Hair follicle dermal papilla cell (primary cell): ENCODE results near the gene CZIB. TPM values are rescaled to one million over a fixed set of nuclear protein-coding genes. Genes with fewer than 3 reads are reported as not detected.

ENCODE experiments used
- total RNA-seq: library from RNA; depleted of rRNA; stranded (reverse); fragments of >200 nt; gene quantifications from 2 replicates; pipeline ENCODE4 v1.2.3, GENCODE V29; 2012

Gene CZIB
- 38.3 and 45.2 TPM in 2 replicates for total RNA-seq

DNA sequence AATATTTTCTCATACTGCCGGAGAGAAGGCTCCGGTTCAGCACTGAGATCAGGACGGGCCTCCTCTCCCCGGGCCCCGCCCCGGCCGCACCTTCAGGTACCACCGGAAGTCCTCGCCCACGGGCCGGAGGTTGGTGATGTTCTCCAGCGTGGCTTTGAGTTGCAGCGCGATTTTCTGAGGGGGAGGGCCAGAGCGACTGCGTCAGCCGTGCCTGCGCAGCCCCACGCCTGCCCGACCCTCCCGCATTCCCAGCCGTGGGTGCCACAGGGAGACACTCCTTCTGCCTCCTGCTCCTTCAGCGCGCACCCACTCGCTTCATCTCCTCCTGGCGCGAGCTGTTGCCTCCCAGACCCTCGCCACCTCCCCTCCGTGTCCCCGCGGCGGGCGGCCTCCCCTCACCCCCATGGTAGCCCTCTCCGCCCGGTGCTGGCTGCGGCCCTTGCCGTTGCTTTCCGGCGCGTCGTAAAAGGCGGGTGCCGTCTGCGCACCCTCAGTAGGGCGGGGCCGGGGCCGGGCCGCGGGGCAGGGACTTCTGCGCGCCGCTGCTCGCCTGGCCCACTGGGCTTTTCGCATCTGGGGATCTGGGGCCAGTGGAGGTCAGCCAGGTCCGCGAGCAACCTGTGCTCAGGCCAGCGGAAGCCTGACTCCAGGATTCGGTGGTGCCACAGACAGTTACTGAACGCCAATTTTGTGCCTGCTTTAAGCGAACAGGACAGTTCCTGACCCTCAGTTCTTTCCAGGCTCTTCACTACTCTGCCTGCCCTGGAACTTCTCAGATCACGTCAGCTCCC is at the start of gene CZIB:
TSS of gene CZIB (minus strand) at position 464 of the 791 bp plus-strand sequence. CDS start at position 405, 59 bp downstream.

DNA sequence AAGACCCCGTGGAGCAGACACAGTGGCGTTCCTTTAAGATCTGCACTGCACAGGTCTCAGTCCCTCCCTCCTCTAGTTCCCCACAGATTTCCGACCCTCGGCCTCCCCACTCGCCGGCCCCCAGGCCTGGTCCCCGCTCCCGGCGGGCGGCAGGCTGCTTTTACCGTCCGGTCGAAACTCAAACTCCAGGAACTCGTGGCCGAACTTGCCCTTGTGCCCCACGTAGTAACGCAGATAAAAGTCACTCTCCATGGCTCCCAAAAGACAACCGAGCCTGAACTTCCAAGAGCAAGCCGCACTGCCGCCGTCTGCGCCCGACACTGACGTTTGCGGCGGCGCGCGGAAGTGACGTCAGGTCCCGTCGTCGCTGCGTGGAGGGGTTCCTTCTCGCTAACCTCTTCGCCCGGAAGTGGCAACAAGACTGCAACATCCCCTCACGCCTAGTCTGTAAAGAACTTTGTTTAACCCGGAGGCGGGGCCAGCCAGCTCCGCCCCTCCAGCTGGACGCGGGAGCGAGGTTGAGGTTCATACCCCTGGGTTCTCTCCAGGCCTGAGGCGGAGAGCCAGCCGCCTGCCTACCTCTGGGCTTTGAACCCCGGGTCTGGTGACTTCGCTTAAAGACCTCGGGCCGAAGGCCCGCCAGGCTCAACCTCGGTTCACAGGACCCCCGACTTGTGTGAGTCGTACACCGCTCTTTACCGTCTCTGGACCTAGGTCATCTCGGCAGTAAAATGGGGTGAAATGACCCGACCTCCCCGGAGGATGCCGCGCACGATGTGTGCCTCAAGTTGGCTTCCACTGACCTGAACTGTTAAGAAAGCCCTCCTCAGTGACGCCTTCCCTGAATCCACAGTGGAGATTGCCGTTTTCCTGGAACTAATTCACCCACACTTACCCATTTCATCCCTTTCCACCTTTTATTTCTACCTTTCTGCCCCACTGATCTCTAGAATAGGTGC is 18.0 kb upstream of the CZIB start, which contains the start of gene MAGOH:
TSS of gene MAGOH (minus strand) at position 322 of the 959 bp plus-strand sequence. CDS start at position 252, 70 bp downstream.

DNA sequence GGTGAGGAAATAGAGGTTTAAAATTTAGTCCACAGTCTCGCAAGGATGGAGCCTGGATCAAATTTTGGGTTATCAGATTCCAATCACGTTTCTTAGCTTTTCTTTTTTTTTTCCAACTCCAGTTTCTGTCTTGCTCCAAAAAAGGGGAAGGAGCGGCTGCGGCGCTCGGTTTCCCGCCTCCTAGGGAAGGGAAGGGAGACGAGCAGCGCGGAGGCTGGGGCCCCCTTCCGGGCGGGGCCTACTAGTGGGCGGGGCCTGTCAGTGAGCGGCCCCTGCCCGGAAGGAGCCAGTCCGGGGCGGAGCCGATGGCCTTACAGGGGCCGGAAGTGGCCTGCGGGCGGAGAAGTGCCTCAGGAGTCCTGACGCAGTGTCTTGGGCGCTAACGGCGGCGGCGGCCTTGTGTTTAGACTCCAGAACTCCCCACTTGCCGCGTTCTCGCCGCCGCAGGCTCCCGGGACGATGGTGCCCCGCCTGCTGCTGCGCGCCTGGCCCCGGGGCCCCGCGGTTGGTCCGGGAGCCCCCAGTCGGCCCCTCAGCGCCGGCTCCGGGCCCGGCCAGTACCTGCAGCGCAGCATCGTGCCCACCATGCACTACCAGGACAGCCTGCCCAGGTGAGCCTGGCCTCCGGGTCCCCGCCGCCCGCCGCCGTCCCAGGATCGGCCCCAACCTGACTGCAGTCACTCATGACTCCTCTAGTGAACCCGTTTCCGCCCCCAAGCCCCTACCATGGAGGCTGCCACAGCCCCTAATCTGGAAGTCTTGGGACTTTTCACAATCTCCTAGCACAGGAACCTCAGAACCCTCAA is 23.7 kb downstream of the CZIB start, which contains the start of gene CPT2:
TSS of gene CPT2 (plus strand) at position 340 of the 806 bp plus-strand sequence. CDS start at position 460, 120 bp downstream.

Other genes starting within 250 kb of the CZIB start
- 20.8 and 23.0 TPM in 2 replicates for gene PODN, start 158.4 kb downstream of the CZIB start, total RNA-seq
- gene SLC1A7, start 78.0 kb downstream of the CZIB start, total RNA-seq = 0.24 TPM in 1 of 2 replicates, not detected in the other
- 16.6 and 20.1 TPM in 2 replicates for gene CPT2, start 23.8 kb downstream of the CZIB start, total RNA-seq
- gene MAGOH, start 17.9 kb upstream of the CZIB start, total RNA-seq = 16.0 and 17.4 TPM in 2 replicates
- gene LRP8, start 107.4 kb upstream of the CZIB start, total RNA-seq = 12.6 and 17.5 TPM in 2 replicates
- gene DMRTB1, start 238.8 kb upstream of the CZIB start, total RNA-seq = not detected in 2 replicates